ENCODE results near the gene CASTOR1.

The CASTOR1 gene

GRCh38 chr22:30297991-30298701 is 8.8 kb upstream of the CASTOR1 start:
- no peak for DNase-seq

GRCh38 chr22:30297276-30297990 is 8.1 kb upstream of the CASTOR1 start:
- DNase-seq, result no peak

- DNase-seq, result no peak
These were observed 7.5 kb upstream of the CASTOR1 start for GRCh38 chr22:30296833-30297232.

- no peak for DNase-seq
These were observed 7.0 kb upstream of the CASTOR1 start for GRCh38 chr22:30296324-30296723.

GRCh38 chr22:30295576-30295975 is 6.3 kb upstream of the CASTOR1 start:
- DNase-seq, result no peak

- DNase-seq, result no peak
These were observed 5.5 kb upstream of the CASTOR1 start for GRCh38 chr22:30294830-30295229.

- DNase-seq, result no peak
These were observed 4.8 kb upstream of the CASTOR1 start for GRCh38 chr22:30294066-30294465.

- no peak for DNase-seq
These were observed 3.7 kb upstream of the CASTOR1 start for GRCh38 chr22:30293026-30293425.

- DNase-seq, result no peak
These were observed 3.0 kb upstream of the CASTOR1 start for GRCh38 chr22:30292069-30292970.

GRCh38 chr22:30291058-30291892 is 2.0 kb upstream of the CASTOR1 start:
- DNase-seq, result peak; percentile 20

GRCh38 chr22:30290342-30291057 is 1.2 kb upstream of the CASTOR1 start:
- no peak for DNase-seq

- no peak for DNase-seq
These were observed 642 bp upstream of the CASTOR1 start for GRCh38 chr22:30289980-30290313.

- no peak for DNase-seq
These were observed 725 bp downstream of the CASTOR1 start for GRCh38 chr22:30288419-30289140.

- no peak for DNase-seq
These were observed 1.5 kb downstream of the CASTOR1 start for GRCh38 chr22:30287648-30288418.

- peak; percentile 26 for DNase-seq
These were observed 2.3 kb downstream of the CASTOR1 start for GRCh38 chr22:30286813-30287647.

- no peak for DNase-seq
These were observed 3.0 kb downstream of the CASTOR1 start for GRCh38 chr22:30286331-30286730.

GRCh38 chr22:30285846-30286200 is 3.5 kb downstream of the CASTOR1 start:
- DNase-seq, result no peak

GRCh38 chr22:30285176-30285845 is 4.0 kb downstream of the CASTOR1 start:
- DNase-seq, result no peak

GRCh38 chr22:30284666-30285065 is 4.6 kb downstream of the CASTOR1 start:
- DNase-seq, result no peak

Data from NCI-H1105 treated with DMSO at 0.1 percent for 48 hours (cell line).